ENCODE results near the gene C16orf92. TPM values are rescaled to one million over a fixed set of nuclear protein-coding genes. Genes with fewer than 3 reads are reported as not detected.

C16orf92 gene
- total and polyA plus RNA-seq, 2 of the 13 experiments (the other 11 are each of a cell fraction or from before 2014, with no cell fraction given): not detected

- TF ChIP-seq ZNF800 (CRISPR knock-in tag; IDR thresholded peaks at IDR 0.05): no peak
- TF ChIP-seq MYNN (CRISPR knock-in tag; IDR thresholded peaks at IDR 0.05; ENCODE audit: low read depth): no peak
- no peak for TF ChIP-seq GPN1 (CRISPR knock-in tag; IDR thresholded peaks at IDR 0.05; ENCODE audit: borderline replicate concordance)
- TF ChIP-seq ZNF276 (CRISPR knock-in tag; IDR thresholded peaks at IDR 0.05; ENCODE audit: low read depth): no peak
- TF ChIP-seq RFX5 (IDR thresholded peaks at IDR 0.05; ENCODE audit: low read depth, low read length): no peak
- no peak for TF ChIP-seq SMAD3 (CRISPR knock-in tag; IDR thresholded peaks at IDR 0.05)
- TF ChIP-seq ZMYM3 (CRISPR knock-in tag; IDR thresholded peaks at IDR 0.05): peak; percentile 80
- no peak for TF ChIP-seq ZBTB38 (CRISPR knock-in tag; IDR thresholded peaks at IDR 0.05)
- no peak for TF ChIP-seq ATF6 (CRISPR knock-in tag; conservative IDR thresholded peaks at IDR 0.05)
- TF ChIP-seq ZNF607 (CRISPR knock-in tag; IDR thresholded peaks at IDR 0.05; ENCODE audit: borderline replicate concordance): no peak
- TF ChIP-seq PRDM10 (CRISPR knock-in tag; IDR thresholded peaks at IDR 0.05; ENCODE audit: low read depth): no peak
- TF ChIP-seq ADNP (CRISPR knock-in tag; IDR thresholded peaks at IDR 0.05): 0 out of 2 replicates have a peak, but pooled peaks have one; percentile 11
- no peak for TF ChIP-seq ZFP1 (CRISPR knock-in tag; IDR thresholded peaks at IDR 0.05)
- TF ChIP-seq HNRNPH1 (optimal IDR thresholded peaks at IDR 0.05; ENCODE audit: low read depth, low read length): no peak
- 0 out of 2 replicates have a peak, but pooled peaks have one; percentile 39 for TF ChIP-seq ZNF414 (CRISPR knock-in tag; IDR thresholded peaks at IDR 0.05)
- TF ChIP-seq MXD4 (CRISPR knock-in tag; IDR thresholded peaks at IDR 0.05): peak; percentile 73; the same call in 1 of the 2 replicates
These were observed 40.4 kb downstream of the C16orf92 start (continued) for GRCh38 chr16:30063278-30063892.
